SK-N-SH treated with all-trans-retinoic acid at 6 μM for 48 hours (cell line): ENCODE results near the gene SLC17A9.

ENCODE experiments used
- OSR1 ChIP-seq: fragments of 250-450 bp; sonication (Bioruptor Pico); IDR thresholded peaks from 2 replicates; pipeline ENCODE4 v1.8.0; 2022; ENCODE audit warnings: moderate library complexity, mild to moderate bottlenecking, inconsistent platforms
- POU6F1 ChIP-seq: fragments of 250-450 bp; sonication (Bioruptor Pico); IDR thresholded peaks from 2 replicates; pipeline ENCODE4 v1.8.0; 2021; ENCODE audit warnings: low read depth, mild to moderate bottlenecking, moderate library complexity, borderline replicate concordance
- TOX ChIP-seq: fragments of 250-450 bp; sonication (Bioruptor Pico); IDR thresholded peaks from 2 replicates; pipeline ENCODE4 v1.8.0; 2021; ENCODE audit warnings: mild to moderate bottlenecking, moderate library complexity, borderline replicate concordance
- TSHZ2 ChIP-seq: fragments of 250-450 bp; sonication (Bioruptor Pico); IDR thresholded peaks from 2 replicates; pipeline ENCODE4 v1.5.0; 2020; ENCODE audit warnings: mild to moderate bottlenecking, moderate library complexity
- ZFP3 ChIP-seq: fragments of 250-450 bp; sonication (Bioruptor Pico); IDR thresholded peaks from 2 replicates; pipeline ENCODE4 v1.5.0; 2020; ENCODE audit warnings: mild to moderate bottlenecking, moderate library complexity
- ZFP30 ChIP-seq: fragments of 450-650 bp; formaldehyde crosslinking; IDR thresholded peaks from 2 replicates; pipeline ENCODE4 v1.5.0; 2022; ENCODE audit warnings: mild to moderate bottlenecking, moderate library complexity
- ZNF8 ChIP-seq: fragments of 450-650 bp; formaldehyde crosslinking; IDR thresholded peaks from 2 replicates; pipeline ENCODE4 v1.5.0; 2020; ENCODE audit warnings: mild to moderate bottlenecking, moderate library complexity
- TF ChIP-seq, protein P1 (sequence below): fragments of 250-450 bp; sonication (Bioruptor Pico); IDR thresholded peaks from 2 replicates; pipeline ENCODE4 v1.8.0; 2020; ENCODE audit warnings: mild to moderate bottlenecking, moderate library complexity, borderline replicate concordance

DNA sequence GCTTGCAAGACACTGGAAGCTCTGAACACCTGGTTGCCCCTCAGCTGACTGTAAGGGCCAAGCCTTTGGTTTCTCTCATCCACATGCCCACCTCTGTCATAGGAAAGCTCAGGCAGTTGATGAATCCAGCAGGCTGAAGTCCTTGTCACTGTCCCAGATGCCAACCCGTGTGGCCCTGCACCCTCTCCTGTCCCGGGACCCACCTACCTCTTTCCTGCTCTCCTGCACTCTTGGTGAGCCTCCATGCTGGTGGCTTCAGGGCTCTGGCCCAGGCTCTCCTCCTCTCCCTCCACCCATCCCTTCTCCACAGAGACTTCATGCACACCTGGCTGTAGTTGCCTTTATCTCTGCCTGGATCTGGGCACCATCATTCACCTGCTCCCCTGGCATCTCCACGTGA lies 18.5 kb upstream of the SLC17A9 start:
- TF ChIP-seq ZFP30 (CRISPR knock-in tag) (no peak), TSHZ2 (CRISPR knock-in tag) (no peak), OSR1 (CRISPR knock-in tag) (no peak), POU6F1 (CRISPR knock-in tag) (no peak), ZNF8 (CRISPR knock-in tag) (no peak), TOX (CRISPR knock-in tag) (no peak), ZFP3 (no peak)
- TF ChIP-seq, protein P1, sequence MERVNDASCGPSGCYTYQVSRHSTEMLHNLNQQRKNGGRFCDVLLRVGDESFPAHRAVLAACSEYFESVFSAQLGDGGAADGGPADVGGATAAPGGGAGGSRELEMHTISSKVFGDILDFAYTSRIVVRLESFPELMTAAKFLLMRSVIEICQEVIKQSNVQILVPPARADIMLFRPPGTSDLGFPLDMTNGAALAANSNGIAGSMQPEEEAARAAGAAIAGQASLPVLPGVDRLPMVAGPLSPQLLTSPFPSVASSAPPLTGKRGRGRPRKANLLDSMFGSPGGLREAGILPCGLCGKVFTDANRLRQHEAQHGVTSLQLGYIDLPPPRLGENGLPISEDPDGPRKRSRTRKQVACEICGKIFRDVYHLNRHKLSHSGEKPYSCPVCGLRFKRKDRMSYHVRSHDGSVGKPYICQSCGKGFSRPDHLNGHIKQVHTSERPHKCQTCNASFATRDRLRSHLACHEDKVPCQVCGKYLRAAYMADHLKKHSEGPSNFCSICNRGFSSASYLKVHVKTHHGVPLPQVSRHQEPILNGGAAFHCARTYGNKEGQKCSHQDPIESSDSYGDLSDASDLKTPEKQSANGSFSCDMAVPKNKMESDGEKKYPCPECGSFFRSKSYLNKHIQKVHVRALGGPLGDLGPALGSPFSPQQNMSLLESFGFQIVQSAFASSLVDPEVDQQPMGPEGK, result no peak
